ENCODE results near the gene ANXA2R. TPM values are rescaled to one million over a fixed set of nuclear protein-coding genes. Genes with fewer than 3 reads are reported as not detected.

ANXA2R gene
- total RNA-seq, 1 experiment from 2014 or later: 0.20 TPM

- Histone ChIP-seq H2BK5ac (ENCODE audit: insufficient read length, low read length) (no peak overlapping the region), H3K4me2 (ENCODE audit: insufficient read depth, insufficient read length, low read length) (no peak overlapping the region), H3K4me1 (ENCODE audit: insufficient read depth, low read length) (no peaks in the 10 kb centered on the region; the same call in 1 of the 2 replicates), H2BK12ac (ENCODE audit: insufficient read length, low read depth, low read length) (no peak overlapping the region), H2BK20ac (ENCODE audit: low read depth, low read length, poor library complexity, severe bottlenecking) (no peak overlapping the region), H3K27me3 (ENCODE audit: insufficient read depth, low read length) (no peaks in the 10 kb centered on the region), H3K56ac (ENCODE audit: insufficient read length, low read depth, low read length) (no peak overlapping the region), H3K9me3 (ENCODE audit: control insufficient read depth, low read depth, low read length) (no peaks in the 10 kb centered on the region), H2BK120ac (ENCODE audit: low read depth, low read length, poor library complexity, severe bottlenecking) (no peak overlapping the region), H4K8ac (replicated peaks; ENCODE audit: insufficient read length, low read depth, low read length) (no peak overlapping the region), H4K91ac (ENCODE audit: insufficient read length, low read depth, low read length) (no peak overlapping the region), H3K23ac (ENCODE audit: insufficient read length, low read depth, low read length) (no peak overlapping the region), H2BK15ac (ENCODE audit: low read depth, low read length) (no peak overlapping the region), H3K4ac (ENCODE audit: low read depth, low read length) (no peak overlapping the region), H3K79me1 (ENCODE audit: insufficient read depth, low read depth, low read length, poor library complexity, severe bottlenecking) (no peaks in the 10 kb centered on the region), H3K9ac (ENCODE audit: extremely low read depth, insufficient read length, low read length) (no peak overlapping the region), H3K18ac (ENCODE audit: insufficient read length, low read depth, low read length) (no peak overlapping the region), H4K20me1 (ENCODE audit: control insufficient read depth, insufficient read depth, insufficient read length) (no peaks in the 10 kb centered on the region), H3K14ac (ENCODE audit: insufficient read depth, low read length) (no peak overlapping the region), H3K27ac (ENCODE audit: insufficient read length, low read depth, low read length) (no peak overlapping the region), H2AFZ (ENCODE audit: low read length) (no peak overlapping the region), H3K79me2 (ENCODE audit: insufficient read depth, low read length) (no peaks in the 10 kb centered on the region), H3K23me2 (ENCODE audit: insufficient read length, low read depth, low read length, poor library complexity, severe bottlenecking) (no peaks in the 10 kb centered on the region), H2AK5ac (ENCODE audit: insufficient read length, low read length) (no peak overlapping the region), H3T11ph (ENCODE audit: low read length) (no peak overlapping the region), H4K5ac (ENCODE audit: insufficient read length, low read depth, low read length) (no peak overlapping the region)
- Mint-ChIP-seq H3K36me3 (ENCODE audit: insufficient read depth in 1 of 3, low read depth in 3 of 3) (peaks cover 9 to 28% (median 25%) of the 10 kb centered on the region in 3 experiments; a peak in 6 of 7 replicates), H3K9me3 (no peaks in the 10 kb centered on the region; a peak in 1 of 5 replicates), H3K27ac (no peak overlapping the region), H3K4me3 (no peak overlapping the region), H3K27me3 (ENCODE audit: low read depth) (no peaks in the 10 kb centered on the region), H3K4me1 (peaks cover 2 to 3% of the 10 kb centered on the region in 2 experiments; a peak in 3 of 4 replicates)
- no peak for TF ChIP-seq CTCF (conservative IDR thresholded peaks at IDR 0.05)
- no CpG with 5 or more reads among the region's 9 CpGs for WGBS (ENCODE audit: extremely low coverage, insufficient read length, low lambda C conversion rate)
- no peak for DNase-seq
These were observed 34.8 kb upstream of the ANXA2R start for GRCh38 chr5:43074987-43075318.

Data from H9 (cell line).